Amniotic stem cell (primary cell): Measurements from ENCODE around the gene COL17A1.

ENCODE experiments used
- DNase-seq: peaks from one replicate; lab custom pipeline; 2025; lab: John Stamatoyannopoulos, UW

The COL17A1 gene

DNA sequence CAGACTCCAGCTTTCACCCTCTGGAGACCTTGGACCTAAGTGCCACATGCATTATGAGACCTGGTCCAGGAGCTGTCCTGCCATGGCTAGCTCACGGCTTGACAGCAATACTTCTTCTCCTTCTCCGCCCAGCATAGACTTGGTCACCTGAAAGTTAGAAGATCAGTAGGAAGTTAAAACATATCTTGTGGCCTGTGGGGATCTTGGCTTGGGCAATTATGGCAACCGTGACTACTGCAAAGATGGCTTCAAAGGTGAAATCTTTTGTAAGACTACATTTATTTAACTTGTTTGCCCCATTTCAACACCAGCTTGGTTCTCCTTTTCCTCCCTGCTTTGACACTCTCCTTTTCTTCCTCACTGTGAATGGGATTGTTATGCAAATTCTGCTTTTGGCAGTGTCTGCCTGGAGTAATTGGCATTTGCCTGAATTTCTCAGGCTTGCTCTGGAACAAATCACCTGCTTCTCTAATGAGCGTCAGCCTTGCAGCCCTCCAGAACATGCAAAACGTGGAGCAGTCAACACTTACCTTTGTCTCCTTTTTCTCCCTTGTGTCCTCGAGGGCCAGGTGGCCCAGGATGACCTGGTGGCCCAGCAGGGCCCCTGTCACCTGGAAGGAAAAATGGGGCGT lies 53.4 kb downstream of the COL17A1 start:
- no peak for DNase-seq

DNA sequence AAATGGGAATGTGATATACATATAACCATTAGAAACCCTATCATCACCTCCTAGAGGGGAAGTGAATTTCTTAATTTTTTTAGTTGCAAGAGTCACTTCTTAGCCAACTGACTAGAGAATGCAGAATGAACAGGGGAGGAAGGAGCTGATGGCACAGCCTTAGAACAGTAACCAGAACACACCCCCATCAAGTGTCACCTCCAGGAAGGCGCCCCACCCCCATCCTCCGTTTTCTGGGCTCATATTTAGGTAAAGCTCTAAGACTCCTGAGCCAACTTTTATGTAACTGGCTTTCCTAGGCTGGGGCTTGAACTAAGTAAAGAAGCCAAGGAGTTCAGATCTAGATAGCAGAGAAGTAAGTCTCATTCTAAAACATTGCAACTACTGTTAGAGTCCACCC lies 54.0 kb downstream of the COL17A1 start:
- DNase-seq = no peak

DNA sequence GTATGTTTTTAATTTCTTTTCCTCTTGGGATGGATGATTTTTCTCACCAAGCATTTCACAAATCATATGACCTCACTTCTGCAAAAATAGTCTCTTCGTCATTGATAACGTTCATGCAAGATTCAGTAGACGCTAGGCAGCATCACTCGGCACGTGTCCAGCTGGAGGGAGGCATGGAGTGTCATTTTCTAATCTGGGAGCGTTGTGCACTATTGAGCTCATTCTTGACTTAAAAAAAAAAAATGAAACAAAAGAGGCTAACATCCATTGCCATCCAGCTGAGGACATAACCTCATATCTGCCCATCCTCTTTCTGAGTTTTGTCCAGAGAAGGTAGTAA lies 56.2 kb downstream of the COL17A1 start:
- DNase-seq = no peak

DNA sequence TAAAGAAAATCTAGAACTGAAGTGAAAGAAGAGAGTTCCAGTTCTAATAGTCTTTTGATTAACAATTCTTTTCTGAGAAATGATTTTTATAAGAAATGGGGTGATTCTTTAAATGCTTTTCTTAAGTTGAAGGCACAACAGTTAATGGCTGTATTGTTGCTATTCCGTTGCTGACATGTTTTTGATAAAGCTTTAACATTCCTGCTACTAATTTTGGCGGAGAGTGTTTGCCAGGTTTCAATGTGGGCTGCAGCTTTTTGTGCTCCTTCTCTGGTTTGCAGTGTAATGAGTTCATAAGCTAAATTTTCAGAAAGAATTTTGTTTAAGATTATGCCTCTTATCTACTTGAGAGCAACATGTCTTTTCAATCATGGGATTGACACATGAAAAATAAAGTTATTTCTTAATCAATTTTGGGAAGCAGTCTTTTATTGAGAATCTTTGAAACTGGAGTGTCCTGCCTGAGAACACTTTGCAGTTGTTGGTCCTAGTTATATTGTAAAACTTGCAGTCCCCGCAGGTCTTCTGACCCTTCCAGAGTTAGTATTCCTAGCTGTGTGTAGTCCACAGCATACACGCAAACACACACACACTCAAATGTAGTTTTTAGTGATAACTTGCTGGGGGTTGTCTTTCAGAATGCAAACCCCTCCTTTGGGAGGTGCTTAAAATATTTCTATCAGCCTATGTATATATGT lies 56.7 kb downstream of the COL17A1 start:
- DNase-seq = no peak

DNA sequence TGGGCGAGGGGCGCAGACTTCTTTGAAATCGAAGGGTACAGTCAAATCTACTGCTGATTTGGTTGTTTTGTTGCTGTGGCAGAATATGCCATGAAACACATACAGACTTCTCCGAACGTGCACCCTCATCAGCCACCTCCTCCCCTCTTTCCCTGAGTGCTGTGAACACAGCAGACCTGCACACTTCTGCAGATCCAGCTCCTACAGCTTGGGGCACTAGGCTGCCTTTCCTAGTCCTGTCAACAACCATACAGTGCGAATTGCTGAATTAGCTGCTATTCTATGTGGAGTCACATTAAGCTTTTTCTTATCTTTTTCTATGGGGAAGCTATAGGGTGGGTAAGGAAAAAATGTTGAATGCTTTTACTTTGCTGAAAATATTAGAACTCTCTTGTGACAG lies 57.5 kb downstream of the COL17A1 start:
- no peak for DNase-seq

DNA sequence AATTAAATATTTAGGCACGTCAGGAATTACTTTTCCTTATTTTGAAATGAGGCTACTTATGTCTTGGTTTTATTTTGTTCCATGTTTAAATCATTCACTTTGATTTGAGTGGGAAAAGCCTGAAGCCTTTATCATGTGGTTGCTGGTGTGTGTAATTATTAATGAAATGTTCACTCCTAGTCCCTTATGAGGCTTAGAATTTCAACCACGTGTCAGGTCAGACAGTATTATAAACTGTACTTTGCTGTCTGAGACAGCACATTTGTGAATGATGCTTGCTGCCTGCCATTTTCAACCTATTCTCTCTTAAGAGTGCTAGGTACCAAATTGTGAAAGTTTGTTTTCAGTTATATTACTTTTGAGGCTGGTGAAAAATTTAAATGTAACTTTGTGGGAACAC lies 58.9 kb downstream of the COL17A1 start:
- no peak for DNase-seq

DNA sequence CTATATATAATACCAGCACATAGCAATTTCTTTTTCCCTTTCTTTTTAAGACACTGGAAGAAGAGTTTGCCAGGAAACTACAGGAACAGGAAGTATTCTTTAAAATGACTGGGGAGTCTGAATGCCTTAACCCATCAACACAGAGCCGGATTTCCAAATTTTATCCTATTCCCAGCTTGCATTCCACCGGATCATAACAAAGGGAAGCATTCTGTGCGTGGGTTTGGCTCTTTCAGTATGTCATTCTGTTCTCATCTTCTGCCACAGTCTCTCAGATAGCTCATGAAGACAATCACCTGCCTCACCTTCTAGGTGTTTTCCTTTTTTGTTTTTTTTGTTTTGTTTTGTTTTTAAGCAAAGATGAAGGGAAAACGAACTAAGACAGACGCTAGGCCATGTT lies 60.2 kb downstream of the COL17A1 start:
- DNase-seq = no peak

DNA sequence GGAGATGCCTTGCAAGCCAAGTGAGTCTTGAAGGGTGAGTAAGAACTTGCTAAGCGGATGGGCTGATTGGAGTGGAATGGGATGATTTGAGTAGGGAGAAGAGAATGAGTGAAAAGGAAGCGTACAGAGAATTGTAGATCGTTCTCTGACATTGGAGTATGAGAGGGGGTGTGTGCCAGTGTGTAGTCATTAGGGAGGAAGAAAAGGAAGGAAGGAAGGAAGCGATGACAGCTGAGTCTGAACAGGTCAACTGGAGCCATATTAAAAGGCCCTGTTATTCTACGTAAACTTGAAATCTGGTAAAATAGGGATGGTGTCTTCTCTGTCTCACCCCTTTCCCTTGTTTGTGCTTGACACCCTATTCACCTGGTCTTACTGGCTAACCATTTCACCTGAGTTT lies 63.7 kb downstream of the COL17A1 start:
- no peak for DNase-seq

DNA sequence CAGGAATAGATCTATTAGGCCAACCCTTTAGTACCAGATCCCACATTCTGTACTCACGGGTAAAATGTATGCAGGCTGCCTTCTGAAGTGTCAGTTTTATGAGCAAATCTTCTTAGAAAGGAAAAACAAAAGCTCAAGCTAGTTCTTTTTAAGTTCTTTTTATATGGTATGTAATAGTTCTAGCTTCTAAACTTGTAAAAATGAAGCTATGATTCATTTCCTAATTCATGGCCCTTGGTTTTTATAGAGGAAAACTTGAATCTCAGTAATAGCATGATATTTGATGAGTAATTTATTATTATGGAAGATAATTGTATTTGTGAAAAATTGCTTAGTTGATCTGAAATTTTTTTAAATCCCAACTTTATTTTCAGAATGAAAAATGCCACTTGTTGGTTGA lies 64.4 kb downstream of the COL17A1 start:
- DNase-seq = no peak

DNA sequence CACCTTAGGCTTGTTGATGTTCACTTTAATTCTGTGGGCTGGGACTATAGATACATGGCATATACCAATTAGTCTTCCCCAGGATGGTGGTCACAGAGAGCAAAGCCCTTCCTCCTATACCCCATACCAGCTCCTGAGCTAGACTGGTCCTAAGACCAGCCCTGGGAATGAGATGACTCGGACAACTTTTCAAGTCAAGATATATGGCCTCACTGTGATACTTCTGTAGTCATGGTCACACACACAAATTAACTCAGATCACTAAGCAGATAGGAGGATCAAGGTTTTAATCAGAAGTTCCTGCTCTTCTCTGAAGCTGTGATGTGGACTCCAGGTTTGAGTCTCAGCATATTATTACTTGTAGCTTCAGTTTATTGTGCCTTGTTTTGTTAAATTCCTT lies 65.7 kb downstream of the COL17A1 start:
- DNase-seq = no peak

DNA sequence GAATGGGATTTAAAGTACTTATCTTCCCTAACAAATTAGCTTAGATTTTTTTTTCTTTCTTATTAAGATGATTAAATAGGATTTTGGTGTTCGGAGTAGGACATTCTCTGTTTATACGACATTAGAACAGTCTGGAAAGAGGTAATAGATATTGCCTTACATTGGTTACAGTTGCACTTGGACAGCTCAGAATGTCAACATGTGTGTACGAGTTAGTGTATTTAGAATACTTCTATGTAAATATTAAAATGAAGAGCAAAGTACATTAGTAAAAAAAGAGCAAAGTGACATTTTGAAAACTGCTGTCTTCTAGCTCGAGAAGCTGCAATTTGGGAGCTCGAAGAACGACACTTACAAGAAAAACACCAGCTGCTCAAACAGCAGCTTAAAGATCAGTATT lies 67.2 kb downstream of the COL17A1 start:
- no peak for DNase-seq

DNA sequence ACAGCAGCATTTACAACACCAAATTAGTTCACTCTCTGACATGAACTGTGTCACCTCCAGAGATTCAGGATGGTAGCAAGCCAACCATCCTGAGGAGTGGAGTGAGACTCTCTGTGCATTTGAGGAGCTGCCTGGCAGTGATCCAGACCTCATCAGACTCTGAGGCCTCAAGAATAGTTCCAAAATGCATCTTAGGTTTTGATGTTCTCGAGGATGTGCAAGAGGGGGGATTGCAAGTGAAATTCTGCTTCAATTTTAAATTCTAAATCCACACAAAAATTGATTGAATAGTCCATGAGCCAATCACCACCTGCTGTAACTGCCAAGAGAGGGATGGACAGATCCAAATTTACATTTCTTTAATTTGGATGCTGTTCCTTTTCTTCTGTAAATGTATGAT lies 69.0 kb downstream of the COL17A1 start:
- no peak for DNase-seq

DNA sequence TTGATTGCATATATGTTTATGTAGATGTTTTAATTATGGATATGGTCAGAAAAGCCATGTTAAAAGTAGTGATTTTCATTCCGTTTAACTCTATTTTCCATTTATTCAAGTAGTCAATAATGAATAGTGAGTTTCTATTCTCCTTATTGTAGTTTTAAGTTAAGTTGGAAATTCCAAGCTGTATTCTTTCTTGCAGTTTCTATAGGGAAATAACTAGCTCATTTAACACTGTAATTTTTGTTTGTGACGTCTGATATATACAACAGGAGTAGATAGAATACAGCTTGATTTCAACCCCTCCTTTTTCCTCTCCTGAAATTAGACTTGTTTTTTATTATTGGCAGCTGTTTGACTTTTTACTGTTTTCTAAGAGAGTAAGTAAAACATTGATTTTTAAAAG lies 71.5 kb downstream of the COL17A1 start:
- DNase-seq = no peak

DNA sequence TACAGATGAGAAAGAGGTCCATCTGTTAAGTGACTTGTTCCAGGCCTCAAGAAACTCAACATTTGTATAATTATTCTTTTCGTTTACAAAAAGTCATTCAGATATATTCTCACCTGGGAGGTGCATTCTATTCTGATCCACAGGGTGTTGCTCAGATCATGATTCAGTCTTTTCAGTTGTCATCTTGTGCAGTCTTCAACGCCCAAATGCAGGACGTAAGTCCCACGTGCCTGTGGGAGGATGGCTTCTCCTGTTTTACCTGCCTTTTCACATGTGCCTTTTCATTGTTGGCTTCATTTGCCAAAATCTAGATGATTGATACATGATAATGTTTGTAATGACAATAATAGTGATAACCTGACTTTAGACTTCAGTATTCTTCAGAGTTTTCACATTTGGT lies 72.2 kb downstream of the COL17A1 start:
- no peak for DNase-seq

DNA sequence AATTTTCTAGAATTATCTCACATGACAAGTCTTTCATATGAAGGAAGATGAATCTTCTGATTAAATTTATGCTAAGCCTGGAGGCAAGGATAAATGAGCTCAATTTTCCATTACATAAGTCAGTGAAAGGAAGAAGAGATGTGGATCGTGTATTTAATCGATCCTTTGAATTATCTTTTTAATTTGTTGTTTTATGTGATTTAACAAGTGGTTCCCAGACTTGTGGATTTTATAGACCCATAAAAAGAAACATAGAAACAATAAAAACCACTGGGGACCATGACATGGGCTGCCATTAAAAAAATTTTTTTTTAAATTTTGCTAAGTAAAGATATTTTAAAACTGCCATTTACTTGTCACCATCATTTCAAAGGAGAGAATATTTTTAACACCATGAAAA lies 73.8 kb downstream of the COL17A1 start:
- DNase-seq = no peak

DNA sequence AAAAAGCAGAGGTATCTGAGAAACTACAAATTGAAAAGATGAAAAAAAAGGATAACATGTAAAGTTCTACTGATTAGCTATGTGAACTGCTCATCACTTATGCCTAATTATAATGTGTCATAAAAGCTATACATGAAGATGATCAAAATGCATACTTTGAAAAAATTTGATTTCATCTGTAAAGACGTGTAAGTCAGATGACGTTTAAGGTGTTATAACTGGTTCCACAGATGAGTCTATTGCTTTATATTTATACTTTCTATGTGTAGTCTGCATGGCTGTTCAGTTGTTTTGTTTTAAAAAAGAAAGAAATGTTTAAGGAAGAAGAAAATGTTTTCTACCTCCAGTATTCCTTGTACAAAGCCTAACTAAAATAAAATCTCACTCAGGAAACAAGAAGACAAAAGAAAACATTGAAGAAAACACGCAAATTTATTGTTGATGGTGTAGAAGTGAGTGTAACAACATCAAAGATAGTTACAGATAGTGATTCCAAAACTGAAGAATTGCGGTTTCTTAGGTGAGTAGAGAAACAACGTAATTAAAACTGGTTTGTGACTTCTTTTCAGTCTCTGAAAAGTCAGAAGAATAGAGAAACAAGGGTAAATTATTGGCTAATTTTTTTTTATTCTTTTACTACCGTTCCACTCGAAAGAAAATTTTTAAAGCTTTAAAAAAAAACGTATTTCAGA lies 80.4 kb downstream of the COL17A1 start:
- DNase-seq = no peak

DNA sequence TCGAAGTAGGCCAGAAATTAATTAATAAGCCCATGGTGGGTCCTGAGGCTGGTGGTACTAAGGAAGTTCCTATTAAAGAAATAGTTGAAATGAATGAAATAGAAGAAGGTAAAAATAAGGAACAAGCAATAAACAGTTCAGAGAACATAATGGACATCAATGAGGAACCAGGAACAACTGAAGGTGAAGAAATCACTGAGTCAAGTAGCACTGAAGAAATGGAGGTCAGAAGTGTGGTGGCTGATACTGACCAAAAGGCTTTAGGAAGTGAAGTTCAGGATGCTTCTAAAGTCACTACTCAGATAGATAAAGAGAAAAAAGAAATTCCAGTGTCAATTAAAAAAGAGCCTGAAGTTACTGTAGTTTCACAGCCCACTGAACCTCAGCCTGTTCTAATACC lies 82.8 kb downstream of the COL17A1 start:
- DNase-seq = no peak

DNA sequence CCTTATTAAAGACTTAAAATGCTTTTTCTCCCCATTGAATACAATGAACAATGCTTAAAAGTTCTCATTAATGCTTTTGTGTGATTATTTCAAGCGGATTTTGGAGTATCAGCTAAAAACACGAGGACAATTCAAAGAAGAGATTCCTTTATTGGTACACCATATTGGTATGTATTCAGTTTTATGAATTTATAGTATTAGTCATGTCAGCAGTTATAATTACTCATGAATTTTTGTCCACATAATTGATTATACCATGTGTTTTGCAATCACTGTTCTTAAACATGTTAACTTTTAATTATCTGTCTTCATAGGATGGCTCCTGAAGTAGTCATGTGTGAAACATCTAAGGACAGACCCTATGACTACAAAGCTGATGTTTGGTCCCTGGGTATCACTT lies 86.9 kb downstream of the COL17A1 start:
- DNase-seq = no peak

DNA sequence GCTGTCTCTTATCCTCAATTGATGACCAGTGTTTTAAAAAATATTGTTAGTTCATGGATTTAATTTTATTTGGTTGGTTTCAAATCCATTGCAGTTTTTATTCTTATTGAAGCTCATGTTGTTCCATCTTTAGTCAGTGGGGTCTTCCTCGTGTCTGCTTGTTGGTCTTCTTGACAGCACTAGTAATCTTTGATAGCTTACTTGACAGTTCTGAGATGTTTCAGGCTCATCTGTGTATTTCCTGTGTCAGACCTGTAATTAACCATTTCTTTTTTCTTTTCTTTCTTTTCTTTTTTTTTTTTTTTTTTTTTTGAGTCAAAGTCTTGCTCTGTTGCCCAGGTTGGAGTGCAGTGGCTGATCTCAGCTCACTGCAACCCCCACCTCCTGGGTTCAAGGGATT lies 90.5 kb downstream of the COL17A1 start:
- no peak for DNase-seq

DNA sequence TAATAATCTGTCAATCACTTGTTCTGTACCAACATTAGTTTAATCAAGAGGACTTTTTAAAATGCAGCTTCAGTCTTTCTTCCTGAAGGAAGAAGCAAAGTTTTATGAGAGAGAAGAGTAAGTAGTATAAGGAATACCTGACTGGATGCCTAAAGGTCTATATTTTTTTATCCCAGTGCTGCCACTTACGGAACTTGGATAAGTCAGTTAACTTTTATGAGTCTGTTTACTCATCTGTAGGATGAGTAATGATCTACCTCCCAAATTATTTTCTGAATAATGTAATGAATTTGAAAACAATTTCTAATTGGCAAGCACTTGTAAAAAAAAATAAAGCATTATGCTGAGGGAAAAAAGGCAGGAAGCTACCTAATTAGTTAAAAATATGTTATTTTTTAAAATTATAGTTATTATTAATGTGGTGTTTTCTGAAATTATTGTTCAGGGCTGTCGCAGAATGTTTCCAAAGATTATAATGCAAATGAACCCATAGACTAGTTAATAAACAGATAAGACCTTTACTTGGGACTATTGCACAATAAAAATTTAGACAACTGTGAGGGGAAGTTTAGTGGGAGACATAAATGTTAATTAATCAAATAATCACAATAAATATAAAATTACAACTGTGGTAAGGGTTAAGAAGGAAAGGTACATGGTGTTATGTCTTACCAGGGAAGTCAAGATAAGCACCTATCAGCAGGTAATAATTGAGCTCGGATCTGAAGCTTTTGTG lies 94.1 kb downstream of the COL17A1 start:
- DNase-seq = no peak

DNA sequence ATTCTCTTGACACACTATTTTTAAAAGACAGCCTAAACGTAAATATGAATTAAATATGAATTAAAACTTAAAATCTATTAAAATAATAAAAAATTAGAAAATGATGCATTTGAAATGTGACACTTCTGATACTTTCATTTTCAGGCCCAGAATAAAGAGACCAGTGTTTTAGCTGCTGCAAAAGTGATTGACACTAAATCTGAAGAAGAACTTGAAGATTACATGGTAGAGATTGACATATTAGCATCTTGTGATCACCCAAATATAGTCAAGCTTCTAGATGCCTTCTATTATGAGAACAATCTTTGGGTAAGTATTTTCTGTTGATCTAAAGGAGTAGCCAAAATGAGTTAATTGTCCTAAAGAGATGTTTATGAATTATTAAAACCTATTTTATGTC lies 95.1 kb downstream of the COL17A1 start:
- DNase-seq = no peak

DNA sequence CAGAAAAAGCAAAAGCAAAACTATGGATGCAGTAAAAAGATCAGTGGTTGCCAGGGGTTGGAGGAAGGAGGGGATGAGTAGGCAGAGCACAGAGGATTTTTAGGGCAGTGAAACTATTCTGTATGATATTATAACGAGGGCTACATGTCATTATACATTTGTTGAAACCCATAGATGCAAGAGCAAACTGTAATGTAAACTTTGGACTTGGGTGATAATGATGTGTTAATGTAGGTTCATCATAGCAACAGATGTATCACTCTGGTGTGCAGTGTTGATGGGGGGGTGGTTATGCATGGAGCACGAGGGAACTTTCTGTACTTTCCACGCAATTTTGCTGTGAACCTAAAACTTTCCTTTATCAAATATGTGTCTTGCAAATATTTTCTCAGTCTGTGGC lies 95.6 kb downstream of the COL17A1 start:
- no peak for DNase-seq

DNA sequence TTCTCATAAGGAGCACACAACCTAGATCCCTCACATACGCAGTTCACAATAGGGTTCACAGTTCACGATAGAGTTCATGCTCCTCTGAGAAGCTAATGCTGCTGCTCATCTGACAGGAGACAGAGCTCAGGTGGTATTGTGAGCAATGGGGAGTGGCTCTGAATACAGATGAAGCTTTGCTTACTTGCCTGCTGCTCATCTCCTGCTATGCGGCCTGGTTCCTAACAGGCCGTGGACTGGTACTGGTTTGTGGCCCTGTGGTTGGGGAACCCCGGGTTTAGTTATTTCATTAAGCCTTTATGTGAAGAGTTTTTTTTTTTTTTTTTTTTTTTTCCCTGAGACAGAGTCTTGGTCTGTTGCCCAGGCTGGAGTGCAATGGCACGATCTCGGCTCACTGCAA lies 99.3 kb downstream of the COL17A1 start:
- DNase-seq = no peak
